Limb (tissue), 2 donors: ENCODE data around the gene TSNAX.

Experiments
- DNase-seq, 2 donors: peaks; one replicate each; pipeline ENCODE4 v3.0.0-alpha.2; 2016; ENCODE audit errors: extremely low spot score in 2 of 2

TSNAX gene

DNA sequence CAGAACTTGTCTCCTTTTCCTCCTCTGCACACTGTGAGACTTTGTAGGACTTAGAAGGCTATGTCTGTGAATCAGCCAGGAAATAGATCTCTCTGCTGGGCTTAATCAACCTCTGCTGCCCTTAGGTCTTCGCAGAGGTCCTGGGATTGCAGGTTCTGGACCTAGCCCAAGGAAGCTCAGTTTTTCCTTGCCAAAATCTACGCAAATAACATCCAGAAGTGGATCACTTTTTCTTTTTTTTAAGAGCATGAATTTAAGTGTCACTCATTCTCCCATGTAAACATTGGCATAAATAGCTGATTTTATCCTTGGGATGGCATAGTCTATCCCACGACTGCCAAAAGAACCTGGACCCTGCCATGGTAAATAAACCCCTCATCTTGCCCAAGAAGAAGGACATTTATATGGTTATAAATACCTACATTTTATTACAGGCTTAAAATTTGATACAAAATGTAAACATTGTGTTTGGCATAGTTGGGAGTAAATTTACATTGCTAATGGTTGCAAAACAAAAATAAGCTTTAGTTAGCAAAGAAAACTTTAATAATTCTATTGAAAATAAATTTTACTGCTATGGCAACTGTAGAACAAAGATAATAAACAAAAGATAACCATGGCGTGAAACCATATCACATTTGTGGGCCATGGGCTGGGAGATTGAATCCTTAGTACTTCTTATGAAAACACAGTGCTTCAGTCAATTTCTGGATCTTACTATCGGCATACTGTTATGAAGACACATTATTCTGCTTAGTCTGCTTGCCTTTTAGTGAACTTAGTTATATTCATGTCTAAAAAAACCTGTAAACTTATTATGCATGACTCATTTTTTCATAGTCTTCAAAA lies 73.6 kb downstream of the TSNAX start:
- DNase-seq: no peak

DNA sequence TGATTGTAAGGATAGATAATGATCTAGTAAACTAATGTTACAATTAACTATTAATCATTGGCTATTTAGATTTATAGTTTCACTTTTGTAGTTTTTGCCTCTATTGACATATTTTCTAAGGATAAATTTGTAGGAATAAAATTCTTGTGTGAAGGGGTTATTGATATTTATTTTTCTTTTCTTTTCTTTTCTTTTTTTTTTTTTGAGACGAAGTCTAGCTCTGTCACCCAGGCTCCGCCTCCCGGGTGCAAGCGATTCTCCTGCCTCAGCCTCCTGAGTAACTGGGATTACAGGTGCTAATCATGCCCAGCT lies 74.2 kb downstream of the TSNAX start:
- no peak for DNase-seq

DNA sequence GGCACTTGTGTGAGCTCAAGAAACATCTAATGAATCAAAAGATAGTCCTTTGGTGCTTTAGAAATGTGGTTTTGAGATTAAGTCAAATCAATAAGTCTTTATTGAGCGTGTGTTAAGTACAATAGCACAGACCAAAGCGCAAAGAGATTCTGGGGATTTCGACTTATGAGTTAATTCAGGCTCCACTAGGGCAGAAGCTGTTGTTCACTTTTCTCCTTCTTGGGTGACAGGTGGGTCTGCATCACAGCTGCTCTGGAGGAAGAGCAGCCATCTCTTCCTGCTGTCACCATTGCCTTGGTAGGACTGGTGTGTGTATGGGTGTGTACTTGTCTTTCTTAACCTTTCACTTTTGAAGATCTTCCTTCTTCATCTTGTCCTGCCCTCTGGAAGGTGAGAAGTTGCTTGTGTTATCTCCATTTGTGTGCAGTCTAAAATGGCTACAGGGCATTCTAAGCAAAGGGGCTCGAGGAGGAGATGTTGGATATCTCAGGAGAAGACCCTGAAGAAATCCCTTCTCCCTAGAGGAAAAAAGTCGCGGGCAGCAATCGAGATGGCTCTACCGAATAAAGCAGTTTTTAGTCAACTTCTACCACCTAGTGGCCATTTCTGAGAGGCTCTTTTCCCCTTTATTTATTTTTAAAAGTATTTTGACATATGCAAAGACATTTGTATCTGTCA lies 75.3 kb downstream of the TSNAX start:
- DNase-seq: peak; percentile 48 to 61

DNA sequence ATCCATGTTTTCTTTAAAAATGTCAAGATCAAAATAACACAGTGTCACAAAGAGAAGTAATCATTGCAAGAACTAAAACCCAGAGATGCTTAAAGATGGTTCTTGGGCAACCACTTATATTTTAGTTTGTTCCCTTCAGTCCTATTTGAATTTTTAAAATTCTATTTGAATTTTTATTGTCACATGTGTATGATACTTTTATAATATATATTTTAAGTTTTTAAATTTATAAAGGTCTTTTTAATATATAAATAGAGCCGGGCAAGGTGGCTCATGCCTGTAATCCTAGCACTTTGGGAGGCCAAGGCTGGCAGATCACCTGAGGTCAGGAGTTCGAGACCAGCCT lies 75.8 kb downstream of the TSNAX start:
- no peak for DNase-seq

DNA sequence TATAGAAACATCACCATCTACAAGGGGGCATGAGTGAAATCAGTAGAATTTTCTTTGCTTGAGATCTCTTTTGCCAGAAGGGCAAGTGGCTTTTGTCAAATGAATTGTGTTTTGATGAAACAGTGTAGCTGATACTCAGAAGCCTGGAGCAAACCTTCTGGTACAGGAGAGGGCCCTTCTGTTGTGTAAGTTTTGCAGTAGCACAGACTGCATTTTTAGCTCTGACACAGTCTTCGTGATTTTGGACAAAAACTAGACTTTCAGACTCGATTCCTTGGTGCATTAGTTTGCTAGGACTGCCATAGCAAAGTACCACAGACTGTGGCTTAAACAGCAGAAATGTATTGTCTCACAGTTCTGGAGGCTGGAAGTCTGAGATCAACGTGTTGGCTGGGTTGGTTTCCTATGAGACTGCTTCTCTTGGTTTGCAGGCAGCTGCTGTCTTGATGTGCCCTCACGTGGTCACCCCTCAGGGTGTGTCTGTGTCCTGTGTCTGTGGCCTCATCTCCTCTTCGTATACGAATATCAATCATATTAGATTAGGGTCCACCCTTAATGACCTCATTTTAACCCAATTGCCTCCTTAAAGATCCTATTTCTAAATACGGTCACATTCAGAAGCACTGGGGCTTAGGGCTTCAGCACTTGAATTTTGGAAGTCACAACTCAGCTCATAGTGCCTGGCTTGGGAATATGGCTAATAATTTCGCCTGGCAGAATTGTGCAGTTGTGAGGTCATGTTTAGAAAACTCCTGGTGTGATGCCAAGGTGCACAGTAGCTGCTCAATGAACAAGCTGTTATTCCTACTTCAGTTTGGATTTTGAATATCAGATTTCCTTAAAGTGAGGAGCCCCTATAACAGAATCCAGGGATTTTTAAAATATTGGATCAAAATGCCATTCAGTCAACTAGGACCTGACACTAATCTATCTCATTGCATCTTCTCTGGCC lies 77.0 kb downstream of the TSNAX start:
- no peak for DNase-seq

DNA sequence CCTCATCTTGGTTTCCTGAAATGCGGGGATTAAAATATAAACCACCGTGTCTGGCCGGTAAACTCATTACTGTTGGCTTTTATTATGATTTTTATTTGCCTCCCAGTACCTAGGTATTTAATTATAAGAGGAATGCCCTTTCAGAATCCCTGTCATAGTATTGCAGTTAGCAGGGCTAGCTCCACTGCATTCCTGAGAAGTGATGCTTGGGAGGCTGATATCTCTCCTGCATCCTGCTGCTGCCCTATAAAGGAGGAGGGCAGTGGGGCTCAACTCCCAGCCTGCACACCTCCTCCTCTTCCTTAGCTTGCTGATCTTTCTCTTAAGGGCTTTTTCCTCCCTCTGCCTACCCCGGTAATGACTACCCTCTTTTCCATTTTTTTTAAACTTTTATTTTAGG lies 78.2 kb downstream of the TSNAX start:
- DNase-seq: no peak

DNA sequence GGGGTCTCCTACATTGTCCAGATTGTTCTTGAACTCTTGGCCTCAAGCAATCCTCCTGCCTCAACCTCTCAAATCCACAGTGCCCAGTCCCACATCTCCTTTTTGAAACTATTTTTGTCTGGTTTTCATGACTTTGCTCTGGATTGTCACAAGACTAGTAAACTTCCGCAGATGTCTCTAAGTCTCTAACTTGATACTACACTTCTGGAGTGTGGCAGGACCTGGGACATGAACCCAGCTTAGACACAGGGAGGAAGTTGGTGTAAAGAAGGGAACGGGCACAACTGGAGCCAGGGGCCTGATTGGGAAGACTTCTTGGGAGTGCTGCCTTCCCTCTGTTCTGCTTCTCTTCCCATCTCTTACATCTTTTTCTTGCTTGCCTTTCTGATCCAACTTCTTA lies 81.9 kb downstream of the TSNAX start:
- DNase-seq: no peak

DNA sequence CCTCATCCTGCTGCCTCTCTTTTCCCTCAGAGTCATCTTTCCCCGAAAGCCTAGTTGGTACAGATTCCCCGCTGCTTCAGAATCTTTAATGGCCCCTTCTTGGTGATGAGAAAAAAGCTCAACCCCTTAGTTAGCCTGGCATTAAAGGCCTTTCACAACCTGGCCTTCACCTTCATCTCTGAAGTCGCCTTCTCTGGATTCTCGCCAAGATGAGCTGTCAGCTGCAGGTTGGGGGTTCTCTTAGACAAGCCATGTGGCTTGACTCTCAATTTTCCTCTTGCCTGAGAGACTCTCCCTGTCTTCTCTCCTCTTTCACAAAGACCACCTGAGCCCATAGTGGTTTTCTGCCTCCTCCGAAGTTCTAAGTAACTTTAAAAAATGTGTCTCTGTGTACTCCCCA lies 82.6 kb downstream of the TSNAX start:
- no peak for DNase-seq

GRCh38 chr1:231611851-231612250 lies 83.4 kb downstream of the TSNAX start:
- DNase-seq: no peak

DNA sequence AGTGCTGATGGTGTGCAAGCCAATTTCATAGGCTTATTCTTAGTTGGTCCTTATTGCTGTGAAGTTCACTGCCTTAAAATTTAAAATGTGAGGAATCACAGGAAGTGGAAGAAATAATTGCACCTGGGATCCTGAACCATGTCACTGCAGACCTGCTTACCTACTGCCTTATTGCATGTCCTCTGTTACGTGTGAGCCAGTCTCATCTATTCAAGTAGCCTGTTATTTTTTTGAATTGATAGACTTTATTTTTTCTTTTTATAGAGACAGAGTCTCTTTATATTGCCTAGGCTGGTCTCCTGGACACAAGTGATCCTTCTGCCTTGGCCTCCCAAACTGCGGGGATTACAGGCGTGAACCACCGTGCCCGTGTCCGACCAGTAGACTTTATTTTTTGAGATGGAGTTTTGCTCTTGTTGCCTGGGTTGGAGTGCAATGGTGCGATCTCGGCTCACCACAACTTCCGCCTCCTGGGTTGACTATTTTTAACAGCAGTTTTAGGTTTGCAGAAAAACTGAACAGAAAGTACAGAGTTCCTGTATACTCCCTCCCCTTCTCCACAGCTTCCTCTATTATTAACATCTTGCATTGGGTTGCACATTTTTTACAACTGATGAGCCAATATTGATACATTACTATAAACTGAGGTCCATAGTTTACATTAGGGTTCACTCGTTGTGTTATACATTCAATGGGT lies 84.1 kb downstream of the TSNAX start:
- DNase-seq: no peak

DNA sequence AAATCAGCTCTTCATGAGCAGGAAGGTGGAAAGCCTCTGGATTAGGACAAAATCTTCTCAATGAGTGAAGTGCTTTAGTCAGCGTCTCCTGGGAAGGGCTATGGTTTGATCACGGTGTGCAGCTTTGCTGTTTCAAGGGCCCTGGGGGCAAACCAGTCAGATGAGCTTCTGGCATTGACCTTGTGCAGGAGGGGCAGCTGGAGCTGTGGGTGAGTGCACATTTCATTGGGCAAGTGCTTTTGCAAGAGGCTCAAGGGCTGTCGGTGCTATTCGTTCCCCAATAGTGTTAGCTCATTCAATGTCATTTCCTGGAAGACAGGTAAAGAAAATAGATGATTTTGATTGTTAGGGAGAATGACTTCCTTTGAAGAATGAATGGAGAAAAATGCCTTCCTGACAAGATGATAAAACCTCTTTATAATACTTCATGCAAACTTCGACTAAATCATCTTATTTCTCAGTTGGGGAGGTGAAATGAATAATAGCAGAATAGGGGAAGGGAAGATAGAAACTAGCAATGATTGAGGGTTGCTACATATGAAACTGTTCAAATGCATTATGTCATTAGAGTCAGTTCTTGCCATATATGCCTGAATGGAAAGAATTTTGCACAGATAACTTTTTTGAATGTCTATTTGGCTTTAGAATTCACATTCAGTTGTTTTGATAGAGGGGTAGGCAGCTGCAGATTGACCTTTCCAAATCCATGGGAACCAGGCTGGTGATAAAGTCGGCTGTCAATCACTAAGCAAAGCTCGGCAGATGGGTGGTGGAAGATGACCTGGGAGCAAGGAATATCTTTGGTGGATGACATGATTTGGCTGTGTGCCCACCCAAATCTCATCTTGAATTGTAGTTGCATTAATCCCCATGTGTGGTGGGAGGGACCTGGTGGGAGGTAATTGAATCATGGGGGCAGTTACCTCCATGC lies 85.2 kb downstream of the TSNAX start:
- no peak for DNase-seq
